CD14-positive monocyte (primary cell): ENCODE results near the gene ZNF184. TPM values are rescaled to one million over a fixed set of nuclear protein-coding genes. Genes with fewer than 3 reads are reported as not detected.

ENCODE experiments used
- DNase-seq, 3 donors: peaks; one replicate each; pipeline ENCODE4 v3.0.0-alpha.2; 2011 to 2022
- H2AFZ ChIP-seq: 2 replicates; pipeline ENCODE4 v1.6.0; 2012; ENCODE audit warnings: mild to moderate bottlenecking, low read depth, low read length, inconsistent platforms; ENCODE audit not compliant: insufficient read depth, poor library complexity, severe bottlenecking
- H3K27ac ChIP-seq, 2 donors: 1 replicate in 1 of 2; 2 replicates in 1 of 2; pipeline ENCODE4 v1.5.1; 2012 to 2013; ENCODE audit warnings: low read length in 2 of 2, control low read depth in 1 of 2, inconsistent platforms in 1 of 2, low read depth in 1 of 2, mild to moderate bottlenecking in 1 of 2
- H3K27me3 ChIP-seq, 2 donors: one replicate each; pipeline versions ENCODE4 v1.6.0 to v1.6.1; 2011 to 2013; ENCODE audit warnings: low read length in 2 of 2; ENCODE audit not compliant: control insufficient read depth in 2 of 2, insufficient read depth in 2 of 2
- H3K36me3 ChIP-seq, 2 donors: replicated peaks in 1 of 2; 1 replicate in 1 of 2; 2 replicates in 1 of 2; pipeline versions ENCODE4 v1.5.1 to v1.6.1; 2012 to 2013; ENCODE audit warnings: low read length in 2 of 2, control low read depth in 1 of 2, inconsistent platforms in 1 of 2, mild to moderate bottlenecking in 1 of 2; ENCODE audit not compliant: insufficient read depth in 2 of 2, control insufficient read depth in 1 of 2
- H3K4me1 ChIP-seq, 2 donors: 1 replicate in 1 of 2; 2 replicates in 1 of 2; pipeline versions ENCODE4 v1.5.1 to v1.6.1; 2012 to 2013; ENCODE audit warnings: low read length in 2 of 2, control low read depth in 1 of 2, inconsistent platforms in 1 of 2, mild to moderate bottlenecking in 1 of 2, moderate library complexity in 1 of 2; ENCODE audit not compliant: insufficient read depth in 2 of 2, control insufficient read depth in 1 of 2
- H3K4me2 ChIP-seq: replicated peaks from 2 replicates; pipeline ENCODE3; 2012; ENCODE audit warnings: low read length, moderate library complexity, mild to moderate bottlenecking; ENCODE audit not compliant: poor library complexity, severe bottlenecking; ENCODE audit errors: extremely low read depth
- H3K4me3 ChIP-seq, 3 experiments: fragments of 200-600 bp in 1 of 3; sonication (generic) in 1 of 3; replicated peaks in 1 of 3; 1 replicate in 2 of 3; 2 replicates in 1 of 3; pipeline ENCODE4 v1.5.1; 2011 to 2013; ENCODE audit warnings: low read length in 3 of 3, mild to moderate bottlenecking in 3 of 3, control low read depth in 2 of 3, low read depth in 2 of 3, inconsistent platforms in 1 of 3, moderate library complexity in 1 of 3
- H3K79me2 ChIP-seq: 2 replicates; pipeline ENCODE4 v1.6.0; 2012; ENCODE audit warnings: mild to moderate bottlenecking, control low read depth, inconsistent platforms, low read length, moderate library complexity; ENCODE audit not compliant: insufficient read depth
- H3K9ac ChIP-seq: 2 replicates; pipeline ENCODE4 v1.6.0; 2017; ENCODE audit warnings: low read length, mild to moderate bottlenecking; ENCODE audit not compliant: insufficient read depth, poor library complexity, severe bottlenecking
- H3K9me3 ChIP-seq, 2 donors: replicated peaks in 1 of 2; 1 replicate in 1 of 2; 2 replicates in 1 of 2; pipeline versions ENCODE4 v1.5.1 to v1.6.1; 2012 to 2013; ENCODE audit warnings: low read length in 2 of 2, control low read depth in 1 of 2; ENCODE audit not compliant: control insufficient read depth in 1 of 2, insufficient read depth in 1 of 2
- H4K20me1 ChIP-seq: 2 replicates; pipeline ENCODE4 v1.6.0; 2012; ENCODE audit warnings: mild to moderate bottlenecking, low read length, control low read depth, moderate library complexity; ENCODE audit not compliant: insufficient read depth
- H3K27ac Mint-ChIP-seq, 7 donors: one replicate each; pipeline ENCODE4 v1.8.0; 2020; ENCODE audit warnings: mild to moderate bottlenecking in 7 of 7, mixed read lengths in 7 of 7, moderate library complexity in 6 of 7, inconsistent platforms in 2 of 7
- H3K27me3 Mint-ChIP-seq, 3 donors: one replicate each; pipeline ENCODE4 v1.8.0; 2021 to 2022; ENCODE audit warnings: low read depth in 3 of 3, mild to moderate bottlenecking in 3 of 3, mixed read lengths in 3 of 3, moderate library complexity in 3 of 3, inconsistent platforms in 1 of 3
- H3K36me3 Mint-ChIP-seq, 2 donors: one replicate each; pipeline ENCODE4 v1.8.0; 2020; ENCODE audit warnings: mixed read lengths in 2 of 2, inconsistent platforms in 1 of 2, mild to moderate bottlenecking in 1 of 2
- H3K4me1 Mint-ChIP-seq: one replicate; pipeline ENCODE4 v1.8.0; 2020; ENCODE audit warnings: mild to moderate bottlenecking, mixed read lengths
- H3K4me3 Mint-ChIP-seq, 2 donors: one replicate each; pipeline ENCODE4 v1.8.0; 2020; ENCODE audit warnings: mild to moderate bottlenecking in 2 of 2, mixed read lengths in 2 of 2, moderate library complexity in 1 of 2
- H3K9me3 Mint-ChIP-seq, 7 donors: one replicate each; pipeline ENCODE4 v1.8.0; 2020 to 2022; ENCODE audit warnings: mixed read lengths in 7 of 7, mild to moderate bottlenecking in 6 of 7, moderate library complexity in 6 of 7, inconsistent platforms in 2 of 7
- CTCF ChIP-seq: fragments of 200-600 bp; IDR thresholded peaks from one replicate; pipeline ENCODE4 v1.8.0; 2022; ENCODE audit warnings: antibody characterized with exemption, mild to moderate bottlenecking
- WGBS: methylation state at CpG from one replicate; pipeline ENCODE4 v1.1.5; 2013; ENCODE audit warnings: missing lambda C conversion rate; ENCODE audit not compliant: insufficient coverage; 5-methylcytosine and 5-hydroxymethylcytosine counted together
- intact Hi-C, 2 donors: fragments of 100-400 bp; cut with micrococcal nuclease; formaldehyde crosslinking; loops; one replicate each; pipeline versions ENCODE4 v1.15.0 to v1.15.1; 2023
- polyA plus RNA-seq, 3 donors: library from polyadenylated mRNA; depleted of rRNA in 1 of 3; unstranded in 2 of 3; stranded (reverse) in 1 of 3; fragments of 300-500 nt in 2 of 3; fragments of >200 nt in 1 of 3; fragmentation: Illumina TruSeq in 2 of 3; gene quantifications; 1 replicate in 2 of 3; 2 replicates in 1 of 3; pipeline ENCODE4 v1.2.3, GENCODE V29; 2012 to 2021

ZNF184 gene
- polyA plus RNA-seq, 3 donors, result 1.00 to 1.5 (median 1.5) TPM

- Histone ChIP-seq H3K79me2 (peaks cover 28% of the 10 kb centered on the region), H3K9ac (peak overlapping the region; percentile 64), H3K27ac (peak overlapping the region; percentile 75 to 89), H3K4me1 (peaks cover 8 to 10% of the 10 kb centered on the region in 2 donors), H3K4me3 (peak overlapping the region; percentile 55 to 88 (median 81)), H3K4me2 (peak overlapping the region; percentile 83), H3K36me3 (peaks cover 11 to 33% of the 10 kb centered on the region in 2 donors), H3K27me3 (no peaks in the 10 kb centered on the region), H4K20me1 (no peaks in the 10 kb centered on the region), H2AFZ (peak overlapping the region; percentile 87), H3K9me3 (peaks cover 3 to 8% of the 10 kb centered on the region in 2 donors)
- no peak for TF ChIP-seq CTCF
- Mint-ChIP-seq H3K27me3 (peaks cover 0 to 3% (median 1%) of the 10 kb centered on the region in 3 donors), H3K36me3 (peaks cover 27 to 33% of the 10 kb centered on the region in 2 donors), H3K4me3 (peak overlapping the region; percentile 97), H3K27ac (peak overlapping the region; percentile 89 to 98 (median 95)), H3K4me1 (peaks cover 19% of the 10 kb centered on the region), H3K9me3 (peaks cover 9 to 29% (median 19%) of the 10 kb centered on the region in 7 donors)
- peak; percentile 43 to 69 (median 44) for DNase-seq
- intact Hi-C loops, result loop anchor here in 1 of 2 donors (10.0 kb wide), 3 partner anchors 287 to 663 kb away; a partner anchor contains a TSS
- 3% methylated on average over 13 of the region's 13 CpGs for WGBS
These were observed 706 bp downstream of the ZNF184 start for GRCh38 chr6:27472182-27472616.

- Mint-ChIP-seq H3K27ac (peak overlapping the region in 2 of 7 donors; percentile 56 to 98), H3K36me3 (peaks cover 34 to 40% of the 10 kb centered on the region in 2 donors), H3K27me3 (peaks cover 0 to 3% (median 0%) of the 10 kb centered on the region in 3 donors), H3K4me1 (peaks cover 19% of the 10 kb centered on the region), H3K4me3 (peak overlapping the region in 1 of 2 donors; percentile 97), H3K9me3 (peaks cover 15 to 33% (median 24%) of the 10 kb centered on the region in 7 donors)
- Histone ChIP-seq H2AFZ (peak overlapping the region; percentile 87), H3K9me3 (peaks cover 5 to 10% of the 10 kb centered on the region in 2 donors), H4K20me1 (no peaks in the 10 kb centered on the region), H3K4me3 (peak overlapping the region in 2 of 3 experiments; percentile 55 to 88), H3K4me1 (peaks cover 8 to 9% of the 10 kb centered on the region in 2 donors), H3K9ac (no peak overlapping the region), H3K27ac (no peak overlapping the region), H3K4me2 (peak overlapping the region; percentile 83), H3K36me3 (peaks cover 18 to 39% of the 10 kb centered on the region in 2 donors), H3K27me3 (no peaks in the 10 kb centered on the region), H3K79me2 (peaks cover 28% of the 10 kb centered on the region)
- 100% methylated on average over 1 of the region's 6 CpGs for WGBS
- intact Hi-C loops, result loop anchor here in 1 of 2 donors (10.0 kb wide), 3 partner anchors 287 to 663 kb away; a partner anchor contains a TSS
- TF ChIP-seq CTCF, result no peak
- DNase-seq, result no peak
These were observed 1.4 kb downstream of the ZNF184 start for GRCh38 chr6:27471365-27472115.
